HG03196 (cell line): ENCODE data around the gene ATG14.
"Not testable (repeated sequence)": the region's sequence is repeated elsewhere in the genome, so short reads cannot be mapped to it uniquely, and the experiment has no call there.

ENCODE experiments used
- ATAC-seq: cut with Tn5 transposase; IDR thresholded peaks from one replicate; pipeline ENCODE4 v1.9.1; 2021; ENCODE audit not compliant: unreplicated experiment

ATG14 gene, protein sequence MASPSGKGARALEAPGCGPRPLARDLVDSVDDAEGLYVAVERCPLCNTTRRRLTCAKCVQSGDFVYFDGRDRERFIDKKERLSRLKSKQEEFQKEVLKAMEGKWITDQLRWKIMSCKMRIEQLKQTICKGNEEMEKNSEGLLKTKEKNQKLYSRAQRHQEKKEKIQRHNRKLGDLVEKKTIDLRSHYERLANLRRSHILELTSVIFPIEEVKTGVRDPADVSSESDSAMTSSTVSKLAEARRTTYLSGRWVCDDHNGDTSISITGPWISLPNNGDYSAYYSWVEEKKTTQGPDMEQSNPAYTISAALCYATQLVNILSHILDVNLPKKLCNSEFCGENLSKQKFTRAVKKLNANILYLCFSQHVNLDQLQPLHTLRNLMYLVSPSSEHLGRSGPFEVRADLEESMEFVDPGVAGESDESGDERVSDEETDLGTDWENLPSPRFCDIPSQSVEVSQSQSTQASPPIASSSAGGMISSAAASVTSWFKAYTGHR

DNA sequence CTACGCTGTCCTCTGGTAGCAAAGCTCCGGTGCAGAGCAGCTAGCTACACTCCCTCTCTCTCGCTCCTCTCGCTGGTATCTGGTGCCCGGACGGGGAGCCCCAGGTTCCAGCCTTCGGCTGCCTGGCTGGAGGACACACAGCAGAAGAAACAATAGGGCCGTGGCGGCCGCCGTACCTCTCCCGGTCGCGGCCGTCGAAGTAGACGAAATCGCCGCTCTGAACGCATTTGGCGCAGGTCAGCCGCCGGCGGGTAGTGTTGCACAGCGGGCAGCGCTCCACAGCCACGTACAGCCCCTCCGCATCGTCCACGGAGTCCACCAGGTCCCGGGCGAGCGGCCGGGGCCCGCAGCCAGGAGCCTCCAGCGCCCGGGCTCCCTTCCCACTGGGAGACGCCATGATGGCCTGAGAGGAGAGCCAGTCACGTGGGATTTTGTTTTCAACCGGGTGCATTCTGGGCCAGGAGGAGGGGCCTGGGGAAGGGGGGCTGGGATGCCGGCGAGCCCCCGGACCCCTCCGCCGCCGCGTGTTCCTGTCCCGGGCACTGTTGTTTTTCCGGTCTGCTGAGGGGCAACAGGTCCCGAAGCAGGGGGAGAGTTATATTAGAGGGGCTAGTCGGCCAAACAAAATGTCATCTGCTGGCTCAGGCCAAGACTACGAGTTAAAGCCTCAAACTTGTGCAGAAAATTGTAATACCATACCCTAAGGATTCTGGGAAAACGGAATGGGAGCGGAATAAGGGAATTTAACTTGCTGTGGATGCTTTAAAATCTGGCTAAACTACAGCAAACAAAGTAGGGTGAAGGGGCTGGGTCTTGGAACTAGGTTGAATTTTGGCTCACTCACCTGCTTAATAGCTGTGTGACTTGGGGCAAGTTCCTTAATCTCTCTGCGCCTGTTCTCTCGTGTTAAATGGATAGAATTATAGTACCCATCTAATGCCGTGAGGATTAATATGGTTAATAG lies at the start of gene ATG14:
TSS of gene ATG14 (minus strand) at position 405 of the 964 bp plus-strand sequence. CDS start at position 397, 8 bp downstream.
- peak; percentile 91 for ATAC-seq

DNA sequence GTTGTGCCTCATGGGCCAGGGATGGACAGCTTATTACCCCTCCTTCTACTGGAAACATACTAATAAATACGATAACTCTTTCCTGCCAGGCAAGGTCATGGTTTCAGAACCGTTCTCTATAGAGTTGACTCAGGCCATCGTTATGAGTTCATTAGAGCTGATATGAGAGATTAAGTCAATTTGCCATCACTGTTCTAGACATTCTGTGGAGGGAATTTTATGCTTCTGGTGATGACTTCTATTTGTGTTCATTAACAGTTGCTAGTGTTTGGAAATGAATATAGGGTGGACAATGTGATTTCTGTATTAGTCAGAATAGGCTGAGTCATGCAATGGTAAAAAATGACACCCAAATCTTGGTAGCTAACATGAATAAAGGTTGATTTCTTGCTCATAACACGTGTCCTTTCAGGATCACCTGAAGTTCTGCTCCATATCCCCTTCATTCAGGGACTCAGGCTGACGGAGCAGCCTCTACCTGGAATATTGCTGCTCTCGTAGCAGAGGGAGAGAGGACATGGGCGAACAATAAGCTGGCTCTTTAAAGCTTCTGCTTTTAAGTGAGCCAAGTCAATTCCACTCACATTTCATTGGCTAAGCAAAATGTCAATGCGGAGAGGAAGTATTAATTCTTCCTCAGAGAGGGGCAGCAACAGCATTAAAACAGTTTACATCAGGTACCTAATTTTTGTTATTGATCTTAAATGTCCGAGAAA lies 47.3 kb upstream of the ATG14 start:
- ATAC-seq: peak; percentile 81

DNA sequence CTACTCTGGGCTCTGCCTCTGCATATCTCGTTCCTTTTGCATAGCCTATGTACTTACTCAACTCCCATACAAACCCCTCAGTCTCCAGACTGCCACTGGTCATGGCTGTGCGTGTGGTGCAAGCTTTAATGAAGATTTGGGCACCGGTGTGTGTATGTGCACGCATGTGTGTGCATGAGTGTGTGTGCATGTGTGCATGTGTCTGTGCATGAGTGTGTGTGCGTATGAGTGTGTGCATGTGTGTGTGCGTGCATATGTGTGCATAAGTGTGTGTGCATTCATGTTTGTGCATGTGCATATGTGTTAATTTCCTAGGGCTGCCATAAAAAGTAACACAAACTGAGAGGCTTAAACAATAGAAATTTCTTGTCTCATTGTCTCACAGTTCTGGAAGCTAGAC lies 45.9 kb upstream of the ATG14 start:
- ATAC-seq: no peak

DNA sequence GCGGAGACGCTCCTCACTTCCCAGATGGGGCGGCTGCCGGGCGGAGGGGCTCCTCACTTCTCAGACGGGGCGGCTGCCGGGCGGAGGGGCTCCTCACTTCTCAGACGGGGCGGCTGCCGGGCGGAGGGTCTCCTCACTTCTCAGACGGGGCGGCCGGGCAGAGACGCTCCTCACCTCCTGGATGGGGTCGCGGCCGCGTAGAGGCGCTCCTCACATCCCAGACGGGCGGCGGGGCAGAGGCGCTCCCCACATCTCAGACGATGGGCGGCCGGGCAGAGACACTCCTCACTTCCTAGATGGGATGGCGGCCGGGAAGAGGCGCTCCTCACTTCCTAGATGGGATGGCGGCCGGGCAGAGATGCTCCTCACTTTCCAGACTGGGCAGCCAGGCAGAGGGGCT lies 44.8 kb upstream of the ATG14 start:
- ATAC-seq: not testable (repeated sequence)

DNA sequence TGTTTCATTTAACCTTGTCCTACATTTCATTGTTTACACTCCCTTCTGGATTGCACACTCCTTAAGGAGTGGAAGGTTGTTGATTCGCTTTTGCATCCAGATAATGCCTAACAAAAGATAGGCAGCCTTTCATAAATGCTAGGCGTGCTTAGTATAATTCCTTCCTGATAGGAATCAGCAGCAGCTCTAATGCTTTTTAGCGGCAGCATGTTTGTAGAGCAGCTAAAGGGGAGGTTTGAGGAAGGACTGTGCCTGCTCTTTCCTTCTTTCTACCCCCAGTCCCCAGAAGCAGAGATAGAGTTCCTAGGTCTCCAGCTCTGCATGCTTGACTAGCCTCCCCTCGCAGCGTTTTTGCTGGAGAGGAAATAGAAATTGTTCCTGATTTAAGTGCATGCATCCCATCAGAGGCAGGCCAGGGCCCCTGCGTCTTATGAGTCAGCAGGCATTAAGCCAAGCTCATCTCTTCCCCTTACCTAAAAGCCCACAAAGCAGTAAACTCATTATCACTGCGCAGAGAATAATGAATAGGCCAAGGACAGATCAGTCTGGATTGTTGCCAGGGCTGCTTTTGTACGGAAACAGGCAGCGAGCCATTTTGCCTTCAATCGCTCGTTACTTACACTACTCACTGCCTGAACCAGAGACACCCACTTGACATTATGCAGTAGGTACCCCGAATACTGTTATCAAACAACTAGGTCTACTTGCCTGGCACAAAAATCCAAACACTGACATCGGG lies 42.8 kb upstream of the ATG14 start:
- ATAC-seq: no peak

DNA sequence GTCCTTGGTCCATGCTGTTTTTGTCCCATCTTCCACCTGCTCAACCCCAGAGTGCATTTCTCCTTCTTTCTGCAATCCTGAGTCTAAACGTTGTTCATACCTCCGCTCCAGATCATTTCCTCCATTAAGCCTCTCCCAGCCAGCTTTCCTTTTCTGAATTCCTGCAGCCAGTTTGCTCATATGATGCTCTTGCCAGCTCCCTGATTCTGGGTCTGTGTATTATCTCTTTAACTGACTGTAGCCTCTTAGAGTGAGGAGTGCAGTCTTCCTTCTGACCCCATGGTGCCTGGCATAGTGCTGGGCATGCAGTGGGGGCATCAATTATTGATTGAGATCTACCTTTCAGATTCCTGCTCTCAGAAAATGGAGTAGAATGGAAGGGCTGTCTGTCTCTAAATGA lies 40.3 kb upstream of the ATG14 start:
- no peak for ATAC-seq

DNA sequence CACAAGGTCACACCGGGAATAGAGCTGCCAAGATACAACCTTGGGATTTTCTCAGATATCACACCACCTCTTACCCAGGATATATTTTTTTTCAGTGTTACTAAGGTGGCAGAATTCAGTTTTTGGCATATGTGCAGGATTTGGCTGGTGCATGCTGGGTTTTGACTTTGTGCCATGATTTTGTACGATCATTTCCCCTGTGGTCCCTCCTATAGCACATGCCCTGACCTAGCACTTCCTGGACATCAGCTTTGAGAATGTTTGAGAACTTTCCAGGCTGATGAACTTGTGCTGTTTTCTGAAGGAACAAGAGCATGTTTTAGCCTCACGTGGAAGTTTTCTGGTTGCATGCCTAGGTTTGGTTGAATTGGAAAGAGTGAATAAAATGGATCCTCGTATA lies 39.8 kb upstream of the ATG14 start:
- ATAC-seq: no peak

DNA sequence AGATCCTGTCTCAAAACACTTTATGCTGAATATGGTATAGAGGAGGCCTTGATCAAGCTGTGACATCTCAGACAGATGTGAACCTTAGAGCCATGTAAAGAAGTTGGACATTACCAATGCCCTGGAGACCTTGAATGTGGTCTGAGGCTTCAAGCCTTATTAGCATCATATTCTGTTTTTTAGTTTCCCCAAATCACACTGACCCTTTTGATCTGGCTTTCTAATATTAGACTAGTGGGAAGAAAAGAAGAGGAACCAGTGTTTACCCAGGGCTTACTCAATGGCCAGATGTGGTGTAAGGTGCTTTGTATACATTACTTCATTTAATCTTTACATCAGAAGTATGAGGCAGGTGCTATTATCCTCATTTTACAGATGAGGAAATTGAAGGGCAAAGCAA lies 39.4 kb upstream of the ATG14 start:
- ATAC-seq: no peak

DNA sequence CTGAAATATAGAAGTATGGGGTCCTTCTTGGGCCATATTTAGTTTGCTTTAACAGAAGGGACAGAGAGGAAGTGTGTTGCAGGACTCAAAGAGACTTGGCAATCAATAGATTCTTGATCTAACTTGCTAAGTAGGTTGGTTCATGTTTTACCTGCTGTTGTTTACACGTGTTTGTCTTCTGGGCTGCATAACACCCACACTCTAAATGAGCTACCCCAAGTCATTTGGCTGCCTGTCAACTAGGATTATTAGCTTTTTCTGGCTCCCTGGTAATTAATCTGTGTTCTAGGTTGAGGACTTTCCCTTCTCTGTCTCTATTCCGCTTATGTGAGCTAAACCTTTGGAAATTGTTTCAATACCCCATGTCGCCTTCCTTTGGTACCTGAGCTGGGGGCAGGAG lies 38.9 kb upstream of the ATG14 start:
- ATAC-seq: no peak

DNA sequence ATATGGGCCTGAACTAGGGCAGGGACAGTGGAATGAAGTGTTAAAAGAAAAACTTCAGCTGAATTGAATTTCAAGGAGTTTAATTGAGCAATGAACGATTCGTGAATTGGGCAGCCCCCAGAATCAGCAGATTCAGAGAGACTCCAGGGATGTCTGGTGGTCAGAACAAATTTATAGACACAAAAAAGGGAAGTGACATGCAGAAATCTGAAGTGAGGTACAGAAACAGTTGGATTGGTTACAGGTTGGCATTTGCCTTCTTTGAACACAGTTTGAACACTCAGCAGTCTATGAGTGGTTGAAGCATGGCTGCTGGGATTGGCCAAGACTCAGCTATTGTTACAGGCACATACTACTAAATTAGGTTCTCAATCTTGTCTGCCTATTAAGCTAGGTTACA lies 38.5 kb upstream of the ATG14 start:
- ATAC-seq: no peak

DNA sequence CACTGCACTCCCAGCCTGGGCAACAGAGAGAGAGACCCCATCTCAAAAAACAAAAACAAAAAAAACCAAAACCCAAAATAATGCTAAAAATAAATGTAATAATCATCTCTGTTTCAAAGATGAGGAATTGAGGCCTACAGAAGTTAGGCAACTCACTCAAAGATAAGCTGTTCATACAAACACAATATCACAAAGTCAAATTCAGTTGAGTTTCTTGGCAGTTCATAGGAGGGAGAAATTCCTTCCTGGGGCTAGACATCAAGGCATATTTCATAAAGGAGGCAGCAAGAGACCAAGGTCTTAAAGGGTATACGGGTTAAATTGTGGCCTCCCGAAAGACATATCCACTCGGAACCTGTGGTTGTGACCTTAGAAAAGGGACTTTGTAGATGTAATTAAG lies 37.5 kb upstream of the ATG14 start:
- no peak for ATAC-seq

DNA sequence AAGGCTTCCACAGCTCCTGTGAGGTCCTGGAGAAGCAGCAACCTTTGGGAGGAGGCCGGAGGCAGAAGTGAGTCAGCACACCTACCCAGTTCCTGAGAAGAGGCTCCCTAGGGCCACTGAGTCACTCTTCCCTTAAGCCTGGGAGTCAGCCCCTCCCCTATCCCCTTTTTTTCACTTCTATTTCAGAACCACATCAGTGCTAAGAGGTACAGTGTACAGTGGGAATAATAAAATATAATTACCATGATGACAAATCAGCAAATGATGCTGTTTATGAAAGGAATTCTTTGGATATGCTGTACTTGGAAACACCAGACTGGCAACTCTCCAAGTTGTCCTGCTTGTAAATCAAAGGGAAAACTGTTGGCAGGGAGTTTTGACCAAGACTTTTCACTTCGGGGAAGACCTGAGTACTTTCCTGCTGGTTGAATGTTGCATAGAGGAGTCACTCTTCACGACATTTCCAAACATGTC lies 36.5 kb upstream of the ATG14 start:
- no peak for ATAC-seq

DNA sequence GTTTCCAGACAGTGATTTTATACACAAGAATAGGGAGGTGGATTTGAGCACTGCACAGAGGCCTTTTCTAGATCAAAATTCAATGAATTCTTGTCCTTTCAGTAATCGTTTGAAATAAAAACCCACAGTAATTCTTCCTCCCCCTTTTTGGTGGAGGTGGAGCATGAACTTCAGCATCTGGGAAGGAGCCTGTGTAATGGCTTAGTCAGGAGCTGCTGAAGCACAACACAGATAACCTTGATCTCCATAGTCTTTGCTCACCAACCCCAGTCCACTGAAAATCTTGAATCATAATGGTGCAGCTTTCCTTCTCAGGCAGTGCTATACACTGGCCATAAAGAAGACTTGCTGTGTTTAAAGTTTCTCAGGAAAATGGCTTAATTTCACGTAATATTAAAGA lies 35.2 kb upstream of the ATG14 start:
- no peak for ATAC-seq

DNA sequence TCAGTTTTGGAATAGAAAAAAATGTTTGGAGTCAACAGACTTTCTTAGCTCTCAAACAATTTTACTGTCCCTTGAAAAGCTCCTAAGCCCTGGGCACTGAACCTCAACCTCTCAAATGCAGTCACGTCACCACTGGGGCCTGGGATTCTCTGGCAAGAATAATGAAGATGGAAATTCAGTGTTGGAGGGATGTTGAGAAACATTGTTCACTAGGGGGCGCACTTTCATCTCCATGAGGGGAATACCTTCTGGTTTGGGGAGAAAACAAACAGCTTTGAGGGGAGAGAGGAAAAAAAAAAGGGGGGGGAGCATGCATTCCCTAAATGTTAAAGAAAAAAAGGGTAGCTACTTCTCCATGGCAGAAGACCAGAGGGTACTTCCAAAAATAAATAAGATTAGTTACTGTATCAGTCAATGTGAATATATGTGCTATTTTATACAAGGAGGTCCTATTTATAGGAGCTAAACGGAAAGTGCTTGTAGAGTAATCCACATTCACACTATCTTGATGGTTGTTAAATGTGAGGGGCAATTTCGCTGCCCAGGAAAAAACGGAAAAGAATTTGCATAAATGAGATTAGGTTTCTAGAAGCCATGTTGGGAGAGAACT lies 34.6 kb upstream of the ATG14 start:
- no peak for ATAC-seq

DNA sequence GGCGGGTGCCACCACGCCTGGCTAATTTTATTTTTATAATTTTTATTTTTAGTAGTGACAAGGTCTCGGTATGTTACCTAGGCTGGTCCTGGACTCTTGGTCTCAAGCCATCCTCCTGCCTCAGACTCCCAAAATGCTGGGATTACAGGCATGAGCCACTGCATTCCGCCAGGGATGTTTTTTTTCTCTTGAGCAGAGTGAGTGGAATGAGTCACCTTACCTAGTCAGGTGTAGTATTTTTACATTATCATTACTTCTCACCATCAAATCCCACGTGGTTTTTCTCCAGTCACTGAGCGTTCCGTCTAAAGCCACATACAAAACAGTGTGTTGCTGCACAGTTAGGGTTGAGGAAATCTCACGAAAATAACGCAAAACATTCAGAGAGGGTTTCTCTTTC lies 29.7 kb upstream of the ATG14 start:
- no peak for ATAC-seq

DNA sequence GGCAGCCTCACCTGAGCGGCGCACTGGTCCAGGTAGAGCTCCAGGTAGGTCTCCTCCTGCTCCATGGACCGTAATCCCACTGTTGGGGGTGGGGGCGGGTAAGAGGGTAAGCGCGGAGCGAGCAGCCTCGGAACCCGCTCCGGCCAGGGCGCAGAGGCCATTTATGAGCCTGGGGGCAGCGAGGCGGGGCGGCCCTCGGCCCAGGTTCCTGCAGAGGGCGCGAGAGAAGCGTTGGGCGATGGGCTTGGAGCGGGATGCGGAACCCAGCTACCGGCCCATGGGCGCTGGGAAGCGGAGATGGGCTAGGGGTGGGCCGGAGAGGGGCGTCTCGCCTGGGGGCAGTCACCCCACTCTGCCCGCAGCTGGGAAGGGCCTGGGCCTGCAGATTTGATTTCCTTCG lies 28.8 kb upstream of the ATG14 start, which contains the start of gene TBPL2:
TSS of gene TBPL2 (minus strand) at position 232 of the 400 bp plus-strand sequence. CDS start at position 65, 167 bp downstream.
- no peak for ATAC-seq

DNA sequence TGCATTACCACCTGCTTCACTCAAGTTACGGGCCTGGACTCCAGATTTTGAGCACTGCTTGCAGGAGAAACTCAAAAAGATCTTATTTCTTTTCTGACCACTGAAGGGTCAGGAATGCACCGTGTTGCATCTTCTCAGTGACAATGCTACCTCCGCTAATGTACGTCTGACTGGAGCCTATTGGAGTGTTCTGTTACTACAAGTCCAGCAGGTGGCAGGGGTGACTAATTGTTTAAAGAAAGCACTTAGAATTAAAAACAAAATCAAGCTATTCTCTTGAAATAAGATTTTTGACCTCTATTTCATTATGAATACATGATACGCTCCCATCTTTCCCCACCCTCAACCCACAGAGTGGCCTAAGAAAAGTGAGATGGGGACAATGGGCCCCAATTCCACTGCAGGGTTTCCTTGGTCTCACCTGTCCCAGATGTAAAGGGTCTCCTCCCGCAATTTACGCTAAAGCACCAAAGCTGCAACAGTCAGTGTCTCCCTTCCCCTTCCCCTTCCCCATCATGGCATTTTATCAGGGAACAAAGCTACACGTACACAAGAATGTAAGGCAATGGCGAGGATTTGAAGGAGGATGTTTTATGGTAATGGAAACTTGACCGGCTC lies 26.5 kb upstream of the ATG14 start:
- no peak for ATAC-seq

DNA sequence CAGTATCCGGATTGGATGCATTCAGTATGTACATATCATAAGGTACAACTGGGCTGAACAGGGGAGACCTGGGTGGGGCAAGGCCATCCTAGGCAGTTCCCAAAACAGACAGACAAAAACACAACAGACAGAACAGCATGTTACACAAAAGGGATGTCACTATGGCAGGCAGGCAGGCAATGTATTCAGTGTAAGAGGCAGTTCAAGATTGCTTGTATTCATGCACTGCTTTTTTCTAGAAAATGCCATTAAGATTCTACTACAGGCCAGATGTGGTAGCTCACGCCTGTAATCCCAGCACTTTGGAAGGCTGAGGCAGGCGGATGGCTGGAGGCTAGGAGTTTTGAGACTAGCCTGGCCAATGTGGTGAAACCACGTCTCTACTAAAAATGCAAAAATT lies 25.3 kb upstream of the ATG14 start:
- no peak for ATAC-seq

DNA sequence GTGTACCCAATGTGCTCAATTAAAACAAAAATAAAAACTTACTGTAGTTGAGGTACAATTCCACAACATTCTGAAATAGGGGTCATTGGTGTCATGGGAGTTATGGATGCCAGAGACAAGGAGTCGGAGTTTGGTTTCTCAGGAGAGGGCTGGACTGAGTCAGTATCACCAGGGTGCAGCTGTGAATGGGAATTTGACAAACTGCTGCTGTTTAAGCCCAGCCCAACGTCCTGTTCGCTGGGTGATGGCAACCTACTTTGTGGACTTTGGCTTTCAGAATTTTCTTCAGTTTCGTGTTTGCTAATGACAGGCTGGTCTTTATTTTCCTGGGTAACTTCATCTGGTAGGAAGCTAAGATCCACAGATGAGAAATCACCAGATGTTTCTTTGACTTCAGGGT lies 24.9 kb upstream of the ATG14 start:
- ATAC-seq: no peak
